ENCODE data around the gene C6orf15. TPM values are rescaled to one million over a fixed set of nuclear protein-coding genes. Genes with fewer than 3 reads are reported as not detected.

C6orf15 gene
- total and polyA plus RNA-seq, 7 donors = not detected

GRCh38 chr6:31122791-31123706 lies 10.7 kb upstream of the C6orf15 start:
- 27 to 35% (median 32%) methylated on average over 16 of the region's 16 CpGs for WGBS, 3 donors
- DNase-seq (peak; percentile 70 to 89), ATAC-seq (peak; percentile 58 to 89 (median 82))
- H3K27me3 ChIP-seq (ENCODE audit: insufficient read depth in 3 of 3, low read length in 2 of 3) = peaks cover 0 to 5% (median 0%) of the 10 kb centered on the region in 3 donors
- no peaks in the 10 kb centered on the region for H3K9me3 ChIP-seq
- TF ChIP-seq CTCF (IDR thresholded peaks at IDR 0.05) = no peak
- peaks cover 18% of the 10 kb centered on the region for H3K4me1 ChIP-seq
- H3K4me3 ChIP-seq = no peak overlapping the region
- no peaks in the 10 kb centered on the region for H3K36me3 ChIP-seq (ENCODE audit: insufficient read depth in 1 of 2, low read depth in 1 of 2)
- H3K27ac ChIP-seq = peak overlapping the region; percentile 36
- intact Hi-C loops (cut with DNase I) = no loop called here

GRCh38 chr6:31121131-31121790 lies 8.9 kb upstream of the C6orf15 start:
- DNase-seq (no peak), ATAC-seq (no peak)
- Histone ChIP-seq H3K27ac (no peak overlapping the region), H3K9me3 (no peaks in the 10 kb centered on the region), H3K27me3 (ENCODE audit: insufficient read depth in 3 of 3, low read length in 2 of 3) (peaks cover 0 to 7% (median 0%) of the 10 kb centered on the region in 3 donors), H3K4me3 (no peak overlapping the region), H3K36me3 (ENCODE audit: insufficient read depth in 1 of 2, low read depth in 1 of 2) (no peaks in the 10 kb centered on the region), H3K4me1 (peaks cover 18% of the 10 kb centered on the region)
- TF ChIP-seq CTCF (IDR thresholded peaks at IDR 0.05) = no peak
- 85 to 88% (median 88%) methylated on average over 12 of the region's 12 CpGs for WGBS, 3 donors
- intact Hi-C loops (cut with DNase I) = no loop called here

GRCh38 chr6:31120151-31120915 lies 8.0 kb upstream of the C6orf15 start, which contains the start of gene CDSN:
CDSN (minus strand) TSS chr6:31120446; CDS start chr6:31120419, 27 bp downstream.
- ATAC-seq (no peak), DNase-seq (peak in 1 of 2 donors; percentile 54)
- no peaks in the 10 kb centered on the region for H3K36me3 ChIP-seq (ENCODE audit: insufficient read depth in 1 of 2, low read depth in 1 of 2)
- 73 to 79% (median 75%) methylated on average over 24 to 26 of the region's 26 CpGs for WGBS, 3 donors
- peaks cover 16% of the 10 kb centered on the region for H3K4me1 ChIP-seq
- no peaks in the 10 kb centered on the region for H3K9me3 ChIP-seq
- TF ChIP-seq CTCF (IDR thresholded peaks at IDR 0.05) = no peak
- peaks cover 0 to 10% (median 0%) of the 10 kb centered on the region in 3 donors for H3K27me3 ChIP-seq (ENCODE audit: insufficient read depth in 3 of 3, low read length in 2 of 3)
- intact Hi-C loops (cut with DNase I) = no loop called here
- H3K4me3 ChIP-seq = no peak within 1 kb of the TSS
- H3K27ac ChIP-seq = no peak within 1 kb of the TSS

GRCh38 chr6:31118178-31118577 lies 5.8 kb upstream of the C6orf15 start:
- TF ChIP-seq CTCF (IDR thresholded peaks at IDR 0.05) = no peak
- H3K4me1 ChIP-seq = peaks cover 11% of the 10 kb centered on the region
- no peaks in the 10 kb centered on the region for H3K36me3 ChIP-seq (ENCODE audit: insufficient read depth in 1 of 2, low read depth in 1 of 2)
- ATAC-seq (no peak), DNase-seq (no peak)
- WGBS, 3 donors = 76 to 88% (median 87%) methylated on average over 7 of the region's 7 CpGs
- no peaks in the 10 kb centered on the region for H3K9me3 ChIP-seq
- H3K27me3 ChIP-seq (ENCODE audit: insufficient read depth in 3 of 3, low read length in 2 of 3) = peaks cover 0 to 14% (median 0%) of the 10 kb centered on the region in 3 donors
- intact Hi-C loops (cut with DNase I) = no loop called here
- no peak overlapping the region for H3K4me3 ChIP-seq
- no peak overlapping the region for H3K27ac ChIP-seq

Data from psoas muscle (tissue), 8 donors.